Neural cell (in vitro differentiated cells): ENCODE measurements around the gene LHFPL6. TPM values are rescaled to one million over a fixed set of nuclear protein-coding genes. Genes with fewer than 3 reads are reported as not detected.

Experiments used
- H2AFZ ChIP-seq: fragments of 200-600, 300-800 bp; sonication (generic), shearing (Covaris generic); 2 replicates; pipeline ENCODE4 v1.6.0; 2014; ENCODE audit warnings: low read depth, mild to moderate bottlenecking, antibody characterized with exemption, low read length, moderate library complexity
- H3F3A ChIP-seq: fragments of 200-600 bp; shearing (Covaris generic); 2 replicates; pipeline ENCODE4 v1.6.1; 2016; ENCODE audit warnings: mild to moderate bottlenecking, moderate library complexity, mixed read lengths, antibody characterized with exemption, low read length; ENCODE audit not compliant: insufficient read depth, poor library complexity, severe bottlenecking
- H3K27ac ChIP-seq: fragments of 200-600, 300-800 bp; sonication (generic), shearing (Covaris generic); 2 replicates; pipeline ENCODE4 v1.5.1; 2014; ENCODE audit warnings: mild to moderate bottlenecking, low read length, moderate library complexity
- H3K27me3 ChIP-seq: fragments of 300-800, 200-600 bp; sonication (generic), shearing (Covaris generic); 2 replicates; pipeline ENCODE4 v1.6.0; 2014; ENCODE audit warnings: mild to moderate bottlenecking, low read depth, low read length, moderate library complexity; ENCODE audit not compliant: insufficient read depth
- H3K36me3 ChIP-seq: fragments of 300-800, 200-600 bp; sonication (generic), shearing (Covaris generic); 2 replicates; pipeline ENCODE4 v1.5.1; 2014; ENCODE audit warnings: mild to moderate bottlenecking, antibody characterized with exemption, low read length, moderate library complexity; ENCODE audit not compliant: insufficient read depth
- H3K4me2 ChIP-seq: fragments of 300-800, 200-600 bp; sonication (generic), shearing (Covaris generic); 2 replicates; pipeline ENCODE4 v1.6.0; 2014; ENCODE audit warnings: mild to moderate bottlenecking, low read length
- H3K4me3 ChIP-seq: fragments of 300-800, 200-600 bp; sonication (generic), shearing (Covaris generic); 2 replicates; pipeline ENCODE4 v1.5.1; 2014; ENCODE audit warnings: mild to moderate bottlenecking, low read length, moderate library complexity
- H3K79me2 ChIP-seq: fragments of 200-600 bp; shearing (Covaris generic); replicated peaks from 2 replicates; pipeline ENCODE4 v1.6.0; 2014; ENCODE audit warnings: mild to moderate bottlenecking, low read length, moderate library complexity; ENCODE audit not compliant: insufficient read depth
- H3K9ac ChIP-seq: fragments of 300-800, 200-600 bp; sonication (generic), shearing (Covaris generic); 2 replicates; pipeline ENCODE4 v1.6.1; 2016; ENCODE audit warnings: mild to moderate bottlenecking, low read length, mixed read lengths
- H3K9me2 ChIP-seq: fragments of 200-600 bp; shearing (Covaris generic); 2 replicates; pipeline ENCODE4 v1.6.1; 2016; ENCODE audit warnings: mild to moderate bottlenecking, low read length, mixed read lengths; ENCODE audit not compliant: insufficient read depth
- H3K9me3 ChIP-seq: fragments of 200-600, 300-800 bp; sonication (generic), shearing (Covaris generic); 2 replicates; pipeline ENCODE4 v1.6.1; 2016; ENCODE audit warnings: mild to moderate bottlenecking, mixed run types, low read length, moderate library complexity, mixed read lengths
- H4K20me1 ChIP-seq: fragments of 200-600 bp; shearing (Covaris generic); 2 replicates; pipeline ENCODE4 v1.6.1; 2016; ENCODE audit warnings: mild to moderate bottlenecking, mixed run types; ENCODE audit not compliant: insufficient read depth
- EP300 ChIP-seq: fragments of 450-650 bp; conservative IDR thresholded peaks from 2 replicates; pipeline ENCODE4 v1.6.1; 2014; ENCODE audit warnings: antibody characterized with exemption, mild to moderate bottlenecking, moderate library complexity; ENCODE audit not compliant: poor library complexity, severe bottlenecking
- EZH2 ChIP-seq: fragments of 200-600, 300-800 bp; shearing (Covaris generic), sonication (generic); IDR thresholded peaks from 2 replicates; pipeline ENCODE4 v1.6.1; 2014; ENCODE audit warnings: antibody characterized with exemption, low read length, borderline replicate concordance, mild to moderate bottlenecking; ENCODE audit not compliant: insufficient read depth, poor library complexity, severe bottlenecking
- MXI1 ChIP-seq: fragments of 450-650 bp; conservative IDR thresholded peaks from 2 replicates; pipeline ENCODE4 v1.6.1; 2014; ENCODE audit warnings: antibody characterized with exemption, mild to moderate bottlenecking; ENCODE audit not compliant: poor library complexity, severe bottlenecking
- POLR2AphosphoS5 ChIP-seq: IDR thresholded peaks from 2 replicates; pipeline ENCODE4 v1.6.1; 2012
- RAD21 ChIP-seq: fragments of 450-650 bp; conservative IDR thresholded peaks from 2 replicates; pipeline ENCODE4 v1.6.1; 2014; ENCODE audit warnings: antibody characterized with exemption, mild to moderate bottlenecking, moderate library complexity
- REST ChIP-seq: IDR thresholded peaks from 2 replicates; pipeline ENCODE4 v1.6.1; 2012; ENCODE audit warnings: borderline replicate concordance
- SMC3 ChIP-seq: fragments of 450-650 bp; conservative IDR thresholded peaks from 2 replicates; pipeline ENCODE4 v1.6.1; 2014; ENCODE audit warnings: antibody characterized with exemption, mild to moderate bottlenecking, moderate library complexity; ENCODE audit not compliant: poor library complexity
- TAF1 ChIP-seq: IDR thresholded peaks from 2 replicates; pipeline ENCODE4 v1.6.1; 2012; ENCODE audit warnings: low read depth
- polyA plus RNA-seq: library from polyadenylated mRNA; depleted of rRNA; stranded (reverse); fragments of >200 nt; gene quantifications from 2 replicates; pipeline ENCODE4 v1.2.3, GENCODE V29; 2014
- TF ChIP-seq, protein P1 (sequence below): fragments of 450-650 bp; IDR thresholded peaks from 2 replicates; pipeline ENCODE4 v1.5.1; 2014; ENCODE audit warnings: antibody characterized with exemption, mild to moderate bottlenecking, moderate library complexity; ENCODE audit not compliant: poor library complexity, severe bottlenecking

The LHFPL6 gene
- polyA plus RNA-seq, 1 donor from 2014 or later, result 36.3 TPM

DNA sequence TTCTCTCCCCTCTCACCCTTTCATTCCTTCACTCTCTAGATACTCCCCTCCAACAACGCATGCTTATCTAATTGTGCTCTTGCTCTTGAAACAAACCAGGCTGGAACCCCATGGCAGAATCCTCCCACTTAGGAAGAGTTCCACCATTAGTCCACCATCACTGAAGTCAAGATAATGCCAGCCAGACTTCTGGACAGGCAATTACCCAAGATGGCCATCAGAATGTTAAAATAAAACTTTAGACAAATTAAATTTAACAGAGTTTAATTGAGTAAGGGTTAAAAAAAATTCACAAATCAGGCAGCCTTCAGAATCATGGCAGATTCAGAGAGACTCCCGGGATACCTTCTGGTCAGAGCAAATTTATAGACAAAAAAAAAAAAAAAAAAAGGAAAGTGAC is 221.5 kb downstream of the LHFPL6 start:
- Histone ChIP-seq H3K9me3 (no peaks in the 10 kb centered on the region), H3K79me2 (no peaks in the 10 kb centered on the region), H3K36me3 (no peaks in the 10 kb centered on the region), H3K27me3 (no peaks in the 10 kb centered on the region), H3K9me2 (no peaks in the 10 kb centered on the region), H3F3A (peaks cover 4% of the 10 kb centered on the region), H2AFZ (no peak overlapping the region), H3K27ac (no peak overlapping the region), H4K20me1 (no peaks in the 10 kb centered on the region), H3K9ac (no peak overlapping the region), H3K4me2 (no peak overlapping the region), H3K4me3 (no peak overlapping the region)
- TF ChIP-seq EP300, result no peak
- no peak for TF ChIP-seq SMC3
- no peak for TF ChIP-seq RAD21
- TF ChIP-seq, protein P1, sequence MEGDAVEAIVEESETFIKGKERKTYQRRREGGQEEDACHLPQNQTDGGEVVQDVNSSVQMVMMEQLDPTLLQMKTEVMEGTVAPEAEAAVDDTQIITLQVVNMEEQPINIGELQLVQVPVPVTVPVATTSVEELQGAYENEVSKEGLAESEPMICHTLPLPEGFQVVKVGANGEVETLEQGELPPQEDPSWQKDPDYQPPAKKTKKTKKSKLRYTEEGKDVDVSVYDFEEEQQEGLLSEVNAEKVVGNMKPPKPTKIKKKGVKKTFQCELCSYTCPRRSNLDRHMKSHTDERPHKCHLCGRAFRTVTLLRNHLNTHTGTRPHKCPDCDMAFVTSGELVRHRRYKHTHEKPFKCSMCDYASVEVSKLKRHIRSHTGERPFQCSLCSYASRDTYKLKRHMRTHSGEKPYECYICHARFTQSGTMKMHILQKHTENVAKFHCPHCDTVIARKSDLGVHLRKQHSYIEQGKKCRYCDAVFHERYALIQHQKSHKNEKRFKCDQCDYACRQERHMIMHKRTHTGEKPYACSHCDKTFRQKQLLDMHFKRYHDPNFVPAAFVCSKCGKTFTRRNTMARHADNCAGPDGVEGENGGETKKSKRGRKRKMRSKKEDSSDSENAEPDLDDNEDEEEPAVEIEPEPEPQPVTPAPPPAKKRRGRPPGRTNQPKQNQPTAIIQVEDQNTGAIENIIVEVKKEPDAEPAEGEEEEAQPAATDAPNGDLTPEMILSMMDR, result no peak
- TF ChIP-seq EZH2, result no peak
- no peak for TF ChIP-seq REST
- TF ChIP-seq MXI1, result no peak
- no peak for TF ChIP-seq TAF1
- TF ChIP-seq POLR2AphosphoS5, result no peak

DNA sequence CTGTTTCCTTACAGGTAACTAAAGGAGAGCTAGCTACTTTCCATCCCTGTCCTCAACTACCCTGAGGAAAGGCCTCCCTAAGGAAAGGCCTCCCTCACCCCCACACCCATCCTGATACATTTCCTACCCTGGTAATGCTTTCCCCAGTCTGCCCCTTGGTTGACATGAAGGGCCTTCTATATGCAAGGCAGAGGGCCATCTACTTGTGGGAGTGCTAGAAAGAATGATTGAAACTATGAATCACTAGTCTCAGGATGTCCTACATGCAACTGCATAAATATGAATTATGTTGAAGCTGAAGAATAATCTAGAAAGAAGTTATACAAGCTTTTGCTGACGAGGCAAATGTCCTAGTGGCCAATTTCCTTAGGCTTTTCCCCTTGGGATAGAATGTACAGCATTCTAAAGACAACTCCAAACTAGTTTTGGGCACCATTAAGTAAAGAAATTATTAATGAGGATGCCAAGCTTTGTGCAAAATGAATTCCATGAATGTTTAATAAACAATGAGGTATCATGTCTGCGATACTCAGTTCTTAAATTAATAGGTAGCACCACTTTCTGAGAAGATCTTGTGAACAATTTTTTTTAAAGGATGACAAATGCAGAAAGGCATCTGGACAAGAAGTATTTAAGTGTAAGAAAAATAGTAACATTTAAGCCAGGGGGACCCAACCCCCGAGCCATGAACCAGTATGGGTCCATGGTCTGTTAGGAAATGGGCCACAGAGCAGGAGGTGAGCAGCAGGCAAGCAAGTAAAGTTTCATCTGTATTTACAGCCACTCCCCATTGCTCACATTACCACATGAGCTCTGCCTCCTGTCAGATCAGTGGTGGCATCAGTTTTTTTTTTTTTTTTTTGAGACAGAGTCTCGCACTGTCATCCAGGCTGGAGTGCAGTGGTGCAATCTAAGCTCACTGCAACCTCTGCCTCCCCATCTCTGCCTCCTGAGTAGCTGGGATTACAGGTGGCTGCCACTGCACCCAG is 223.0 kb downstream of the LHFPL6 start:
- TF ChIP-seq EZH2, result no peak
- no peak for TF ChIP-seq SMC3
- TF ChIP-seq POLR2AphosphoS5, result no peak
- TF ChIP-seq MXI1, result no peak
- TF ChIP-seq REST, result no peak
- TF ChIP-seq, protein P1, result no peak
- TF ChIP-seq TAF1, result no peak
- no peak for TF ChIP-seq EP300
- TF ChIP-seq RAD21, result no peak
- Histone ChIP-seq H3K9me2 (no peaks in the 10 kb centered on the region), H3K36me3 (no peaks in the 10 kb centered on the region), H3K4me2 (no peak overlapping the region), H3F3A (no peaks in the 10 kb centered on the region), H3K79me2 (no peaks in the 10 kb centered on the region), H4K20me1 (no peaks in the 10 kb centered on the region), H3K27ac (no peak overlapping the region), H2AFZ (no peak overlapping the region), H3K9ac (no peak overlapping the region), H3K27me3 (no peaks in the 10 kb centered on the region), H3K4me3 (no peak overlapping the region), H3K9me3 (no peaks in the 10 kb centered on the region)
